ENCODE results near the gene DDX4. TPM values are rescaled to one million over a fixed set of nuclear protein-coding genes. Genes with fewer than 3 reads are reported as not detected.
A peak's percentile ranks its signal among the peaks of the same experiment; 100 is the strongest.
"Not testable (repeated sequence)": the region's sequence is repeated elsewhere in the genome, so short reads cannot be mapped to it uniquely, and the experiment has no call there.

The DDX4 gene
- total RNA-seq, 1 donor: under 0.01 TPM

DNA sequence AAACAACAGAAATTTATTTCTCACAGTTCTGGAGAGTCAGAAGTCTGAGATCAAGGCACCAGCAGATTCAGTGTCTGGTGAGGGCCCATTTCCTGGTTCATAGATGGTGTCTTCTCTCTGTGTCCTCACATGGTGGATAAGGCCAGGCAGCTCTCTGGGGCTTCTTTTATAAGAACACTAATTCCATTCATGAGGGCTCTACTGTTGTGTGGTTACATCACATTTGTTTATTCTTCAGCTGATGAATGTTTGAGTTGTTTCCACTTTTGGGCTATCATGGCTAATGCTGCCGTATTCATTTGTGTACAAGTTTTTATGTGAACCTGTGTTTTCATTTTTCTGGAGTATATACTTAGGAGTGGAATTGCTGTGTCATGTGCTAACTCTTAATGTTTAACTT, 35.2 kb downstream of the DDX4 start:
- no peak for DNase-seq (ENCODE audit: insufficient read length, low spot score, missing footprints)
- Histone ChIP-seq H2AFZ (ENCODE audit: low read length) (no peak overlapping the region), H3K79me2 (ENCODE audit: insufficient read depth, low read length) (no peaks in the 10 kb centered on the region), H3K9me3 (ENCODE audit: low read depth, low read length) (no peaks in the 10 kb centered on the region), H3K27ac (ENCODE audit: low read depth, low read length) (no peak overlapping the region), H3K36me3 (ENCODE audit: insufficient read depth, low read length) (no peaks in the 10 kb centered on the region), H3K27me3 (ENCODE audit: insufficient read depth, low read length) (peaks cover 3% of the 10 kb centered on the region), H3K4me2 (ENCODE audit: insufficient read depth, low read length) (no peak overlapping the region), H3K4me3 (ENCODE audit: insufficient read depth, low read length) (no peak overlapping the region), H4K20me1 (ENCODE audit: insufficient read depth, low read length) (no peaks in the 10 kb centered on the region), H3K4me1 (ENCODE audit: insufficient read depth, low read length) (no peaks in the 10 kb centered on the region)
- no peak for TF ChIP-seq CTCF (IDR thresholded peaks at IDR 0.05; ENCODE audit: extremely low read depth, low read depth, low read length)

DNA sequence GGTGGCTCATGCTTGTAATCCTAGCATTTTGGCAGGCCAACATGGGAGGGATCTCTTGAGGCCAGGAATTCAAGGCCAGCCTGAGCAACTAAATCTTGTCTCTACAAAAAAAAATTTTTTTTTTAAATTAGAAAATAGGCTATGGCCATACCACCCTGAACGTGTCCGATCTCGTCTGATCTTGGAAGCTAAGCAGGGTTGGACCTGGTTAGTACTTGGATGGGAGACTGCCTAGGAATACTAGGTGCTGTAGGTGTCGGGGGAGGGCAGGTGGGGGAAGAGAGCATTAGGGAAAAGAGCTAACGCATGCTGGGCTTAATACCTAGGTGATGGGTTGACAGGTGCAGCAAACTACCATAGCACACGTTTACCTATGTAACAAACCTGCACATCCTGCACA, 39.5 kb downstream of the DDX4 start:
- Histone ChIP-seq H3K4me2 (ENCODE audit: insufficient read depth, low read length) (no peak overlapping the region), H2AFZ (ENCODE audit: low read length) (no peak overlapping the region), H3K4me1 (ENCODE audit: insufficient read depth, low read length) (no peaks in the 10 kb centered on the region), H3K79me2 (ENCODE audit: insufficient read depth, low read length) (no peaks in the 10 kb centered on the region), H3K9me3 (ENCODE audit: low read depth, low read length) (no peaks in the 10 kb centered on the region), H3K4me3 (ENCODE audit: insufficient read depth, low read length) (no peak overlapping the region), H3K36me3 (ENCODE audit: insufficient read depth, low read length) (no peaks in the 10 kb centered on the region), H4K20me1 (ENCODE audit: insufficient read depth, low read length) (no peaks in the 10 kb centered on the region), H3K27ac (ENCODE audit: low read depth, low read length) (no peak overlapping the region), H3K27me3 (ENCODE audit: insufficient read depth, low read length) (peaks cover 14% of the 10 kb centered on the region)
- no peak for DNase-seq (ENCODE audit: insufficient read length, low spot score, missing footprints)
- TF ChIP-seq CTCF (IDR thresholded peaks at IDR 0.05; ENCODE audit: extremely low read depth, low read depth, low read length): no peak

GRCh38 chr5:55800924-55801323, 63.1 kb downstream of the DDX4 start:
- no peaks in the 10 kb centered on the region for H3K79me2 ChIP-seq (ENCODE audit: insufficient read depth, low read length)

DNA sequence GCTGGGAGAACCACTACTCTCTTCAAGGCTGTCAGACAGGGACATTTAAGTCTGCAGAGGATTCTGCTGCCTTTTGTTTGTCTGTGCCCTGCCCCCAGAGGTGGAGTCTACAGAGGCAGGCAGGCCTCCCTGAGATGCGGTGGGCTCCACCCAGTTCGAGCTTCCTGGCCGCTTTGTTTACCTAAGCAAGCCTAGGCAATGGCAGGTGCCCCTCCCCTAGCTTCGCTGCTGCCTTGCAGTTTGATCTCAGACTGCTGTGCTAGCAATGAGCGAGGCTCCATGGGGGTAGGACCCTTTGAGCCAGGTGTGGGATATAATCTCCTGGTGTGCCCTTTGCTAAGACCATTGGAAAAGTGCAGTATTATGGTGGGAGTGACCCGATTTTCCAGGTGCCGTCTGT, 71.0 kb downstream of the DDX4 start:
- not testable (repeated sequence) for H3K4me3 ChIP-seq (ENCODE audit: insufficient read depth, low read length); H3K36me3 ChIP-seq (ENCODE audit: insufficient read depth, low read length); DNase-seq (ENCODE audit: insufficient read length, low spot score, missing footprints); H3K4me2 ChIP-seq (ENCODE audit: insufficient read depth, low read length); H2AFZ ChIP-seq (ENCODE audit: low read length); H3K27me3 ChIP-seq (ENCODE audit: insufficient read depth, low read length); H3K27ac ChIP-seq (ENCODE audit: low read depth, low read length); H3K4me1 ChIP-seq (ENCODE audit: insufficient read depth, low read length); H4K20me1 ChIP-seq (ENCODE audit: insufficient read depth, low read length); H3K9me3 ChIP-seq (ENCODE audit: low read depth, low read length); H3K79me2 ChIP-seq (ENCODE audit: insufficient read depth, low read length)

More at GRCh38 chr5:55800924-55801323, 63.1 kb downstream of the DDX4 start:
- Histone ChIP-seq H3K9me3 (ENCODE audit: low read depth, low read length) (no peaks in the 10 kb centered on the region), H2AFZ (ENCODE audit: low read length) (no peak overlapping the region), H3K4me1 (ENCODE audit: insufficient read depth, low read length) (no peaks in the 10 kb centered on the region), H3K27ac (ENCODE audit: low read depth, low read length) (no peak overlapping the region), H3K27me3 (ENCODE audit: insufficient read depth, low read length) (no peaks in the 10 kb centered on the region), H4K20me1 (ENCODE audit: insufficient read depth, low read length) (no peaks in the 10 kb centered on the region), H3K4me3 (ENCODE audit: insufficient read depth, low read length) (no peak overlapping the region), H3K4me2 (ENCODE audit: insufficient read depth, low read length) (no peak overlapping the region), H3K36me3 (ENCODE audit: insufficient read depth, low read length) (no peaks in the 10 kb centered on the region)
- TF ChIP-seq CTCF (IDR thresholded peaks at IDR 0.05; ENCODE audit: extremely low read depth, low read depth, low read length): no peak
- DNase-seq (ENCODE audit: insufficient read length, low spot score, missing footprints): no peak

- peak; percentile 51 for DNase-seq (ENCODE audit: insufficient read length, low spot score, missing footprints)
- not testable (repeated sequence) for H3K4me3 ChIP-seq (ENCODE audit: insufficient read depth, low read length); H3K4me1 ChIP-seq (ENCODE audit: insufficient read depth, low read length)
These were observed 78.1 kb downstream of the DDX4 start for GRCh38 chr5:55815939-55816338.

More at GRCh38 chr5:55815939-55816338, 78.1 kb downstream of the DDX4 start:
- H2AFZ ChIP-seq (ENCODE audit: low read length); H3K4me2 ChIP-seq (ENCODE audit: insufficient read depth, low read length); H3K9me3 ChIP-seq (ENCODE audit: low read depth, low read length); H4K20me1 ChIP-seq (ENCODE audit: insufficient read depth, low read length); H3K79me2 ChIP-seq (ENCODE audit: insufficient read depth, low read length); H3K36me3 ChIP-seq (ENCODE audit: insufficient read depth, low read length); H3K27ac ChIP-seq (ENCODE audit: low read depth, low read length): not testable (repeated sequence)
- peaks cover 11% of the 10 kb centered on the region for H3K27me3 ChIP-seq (ENCODE audit: insufficient read depth, low read length)

All from osteoblast (primary cell).